Right renal pelvis (tissue), 4 donors: Measurements from ENCODE around the gene FBXW9. TPM values are rescaled to one million over a fixed set of nuclear protein-coding genes. Genes with fewer than 3 reads are reported as not detected.
"Not testable (repeated sequence)": the region's sequence is repeated elsewhere in the genome, so short reads cannot be mapped to it uniquely, and the experiment has no call there.

ENCODE experiments used
- DNase-seq, 4 donors: peaks; one replicate each; pipeline ENCODE4 v3.0.0-alpha.2; 2013; ENCODE audit warnings: low read depth in 4 of 4, low spot score in 3 of 4, missing footprints in 1 of 4
- polyA plus RNA-seq, 4 donors: library from polyadenylated mRNA; unstranded; fragments of 120-200 nt; gene quantifications; one replicate each; pipeline ENCODE4 v1.2.1, GENCODE V29; 2013; ENCODE audit not compliant: insufficient read length in 4 of 4

FBXW9 gene
- polyA plus RNA-seq, 4 donors = 12.1 to 18.5 (median 13.1) TPM

GRCh38 chr19:12687496-12688196 is 8.8 kb downstream of the FBXW9 start, which contains the start of gene GNG14:
Gene GNG14, plus strand, starts transcription at chr19:12687998. Its CDS starts 51 bp downstream, at chr19:12688049.
- no peak for DNase-seq

- no peak for DNase-seq
Observed at GRCh38 chr19:12685831-12686230, 10.6 kb downstream of the FBXW9 start.

- peak; percentile 94 to 97 (median 95) for DNase-seq
Observed at GRCh38 chr19:12681074-12681987, 15.1 kb downstream of the FBXW9 start, which contains the start of gene DHPS. Gene DHPS, minus strand, starts transcription at chr19:12681880. Its CDS starts 114 bp downstream, at chr19:12681766.

GRCh38 chr19:12680034-12680433 is 16.4 kb downstream of the FBXW9 start:
- DNase-seq = no peak

- DNase-seq = not testable (repeated sequence)
Observed at GRCh38 chr19:12678039-12678438, 18.4 kb downstream of the FBXW9 start.

GRCh38 chr19:12676928-12677327 is 19.5 kb downstream of the FBXW9 start:
- DNase-seq = no peak

GRCh38 chr19:12676384-12676792 is 20.0 kb downstream of the FBXW9 start:
- peak; percentile 55 to 63 (median 58) for DNase-seq

GRCh38 chr19:12675940-12676339 is 20.5 kb downstream of the FBXW9 start:
- no peak for DNase-seq

GRCh38 chr19:12675399-12675798 is 21.0 kb downstream of the FBXW9 start:
- no peak for DNase-seq

GRCh38 chr19:12672744-12673143 is 23.7 kb downstream of the FBXW9 start:
- DNase-seq = no peak

- DNase-seq = no peak
Observed at GRCh38 chr19:12670159-12670928, 26.1 kb downstream of the FBXW9 start.

GRCh38 chr19:12669270-12670158 is 26.9 kb downstream of the FBXW9 start:
- DNase-seq = peak; percentile 74 to 76 (median 75)

GRCh38 chr19:12668932-12669269 is 27.5 kb downstream of the FBXW9 start:
- no peak for DNase-seq

GRCh38 chr19:12668346-12668745 is 28.1 kb downstream of the FBXW9 start:
- DNase-seq = no peak

GRCh38 chr19:12667731-12668302 is 28.6 kb downstream of the FBXW9 start:
- DNase-seq = no peak

GRCh38 chr19:12666265-12667048 is 30.0 kb downstream of the FBXW9 start, which contains the start of the genes MAN2B1 and WDR83:
Gene MAN2B1, minus strand, starts transcription at chr19:12666742. Its CDS starts 41 bp downstream, at chr19:12666701.
Gene WDR83, plus strand, starts transcription at chr19:12666807. Its CDS starts 2,984 bp downstream, at chr19:12669791.
- peak in 3 of 4 donors; percentile 67 to 70 (median 68) for DNase-seq

- no peak for DNase-seq
Observed at GRCh38 chr19:12665671-12666264, 30.7 kb downstream of the FBXW9 start.

- DNase-seq = no peak
Observed at GRCh38 chr19:12665281-12665573, 31.2 kb downstream of the FBXW9 start.
